RWPE1 (cell line): Measurements from ENCODE around the gene RIT2.

ENCODE experiments used
- CTCF ChIA-PET: fragments of 350-600 bp; sonication (Branson Sonifier 250); formaldehyde crosslinking; extraction: SDS; loops from one replicate; lab custom pipeline; 2021; lab: Yijun Ruan, JAX
- POLR2A ChIA-PET: fragments of 400-600 bp; formaldehyde crosslinking; extraction: SDS; loops from one replicate; lab custom pipeline; 2020; ENCODE audit warnings: antibody characterized with exemption; ENCODE audit not compliant: low non-redundant PET; lab: Yijun Ruan, JAX
- DNase-seq: peaks from one replicate; pipeline ENCODE4 v3.0.0; 2012; ENCODE audit warnings: low spot score
- H3K27ac ChIP-seq: fragments of 450-650 bp; 2 replicates; pipeline ENCODE4 v1.5.1; 2017
- CTCF ChIP-seq: fragments of 450-650 bp; conservative IDR thresholded peaks from 2 replicates; pipeline ENCODE4 v1.5.1; 2017; ENCODE audit warnings: low read depth, mild to moderate bottlenecking

The RIT2 gene

DNA sequence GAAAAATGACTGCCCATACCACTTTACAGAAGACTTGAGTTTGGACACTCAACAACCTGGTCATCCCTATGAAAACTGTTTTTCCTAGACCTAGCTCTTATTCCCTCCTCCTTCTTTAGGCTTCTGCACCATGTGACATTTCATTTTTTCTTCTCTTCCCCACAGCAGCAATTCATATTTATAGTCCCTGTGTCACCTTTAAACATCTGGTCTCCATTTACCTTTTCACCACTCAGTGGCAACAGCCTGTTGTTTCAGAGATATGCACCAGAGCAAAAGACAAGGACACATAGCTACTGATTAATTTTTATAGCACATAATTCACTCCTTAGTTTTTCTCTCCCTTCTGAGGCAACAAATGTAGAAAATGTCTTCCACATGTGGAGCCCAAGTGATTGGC is 118.7 kb downstream of the RIT2 start:
- ChIA-PET CTCF (interaction anchor here (0.7 kb wide), 1 partner anchor 245 kb away, joined by 3 read pairs; no protein-coding TSS in a partner anchor), POLR2A (no interaction called here)
- DNase-seq = no peak
- no peak for TF ChIP-seq CTCF
- H3K27ac ChIP-seq = no peak overlapping the region

- H3K27ac ChIP-seq = no peak overlapping the region
- ChIA-PET POLR2A (no interaction called here), CTCF (no interaction called here)
- TF ChIP-seq CTCF = no peak
- no peak for DNase-seq
Observed at GRCh38 chr18:42980426-42980825, 135.1 kb downstream of the RIT2 start.

- no peak for TF ChIP-seq CTCF
- ChIA-PET POLR2A (no interaction called here), CTCF (no interaction called here)
- H3K27ac ChIP-seq = no peak overlapping the region
- no peak for DNase-seq
Observed at GRCh38 chr18:42977982-42978637, 137.4 kb downstream of the RIT2 start.

- CTCF ChIA-PET = no interaction called here
- POLR2A ChIA-PET = no interaction called here
- DNase-seq = no peak
- H3K27ac ChIP-seq = no peak overlapping the region
- TF ChIP-seq CTCF = no peak
Observed at GRCh38 chr18:42976869-42977590, 138.5 kb downstream of the RIT2 start.

DNA sequence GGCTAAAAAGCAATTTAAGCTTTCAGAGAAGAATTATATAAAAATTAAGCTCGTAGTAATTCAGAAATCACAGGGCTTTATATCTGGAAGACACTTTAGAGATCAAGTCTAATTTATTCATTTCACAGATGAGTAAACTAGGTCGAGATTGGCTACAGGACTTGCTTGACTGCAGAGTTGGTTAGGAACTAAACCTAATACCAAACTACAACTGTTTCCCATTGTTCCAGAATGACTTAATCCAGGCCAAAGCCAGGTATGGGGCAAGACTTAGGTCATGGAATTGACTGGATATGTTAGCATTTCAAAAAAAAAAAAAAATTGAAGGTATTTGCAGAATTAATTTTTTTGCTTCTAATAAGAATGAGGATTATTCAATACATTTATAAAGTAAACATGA is 146.1 kb downstream of the RIT2 start:
- ChIA-PET POLR2A (no interaction called here), CTCF (no interaction called here)
- TF ChIP-seq CTCF = no peak
- no peak for DNase-seq
- no peak overlapping the region for H3K27ac ChIP-seq

- no peak for DNase-seq
- CTCF ChIA-PET = no interaction called here
- H3K27ac ChIP-seq = no peak overlapping the region
- TF ChIP-seq CTCF = no peak
- POLR2A ChIA-PET = no interaction called here
Observed at GRCh38 chr18:42961298-42961697, 154.2 kb downstream of the RIT2 start.
